ENCODE results near the gene SV2A.

Gene SV2A

GRCh38 chr1:149885339-149886120 lies 32.1 kb downstream of the SV2A start:
- no peak for TF ChIP-seq GATA3 (IDR thresholded peaks at IDR 0.05; ENCODE audit: low read depth, low read length)
- no peak for TF ChIP-seq GATA2 (IDR thresholded peaks at IDR 0.05; ENCODE audit: low read depth, low read length)

GRCh38 chr1:149884433-149885338 lies 33.0 kb downstream of the SV2A start:
- TF ChIP-seq GATA2 (IDR thresholded peaks at IDR 0.05; ENCODE audit: low read depth, low read length), result no peak
- TF ChIP-seq GATA3 (IDR thresholded peaks at IDR 0.05; ENCODE audit: low read depth, low read length), result no peak

- no peak for TF ChIP-seq GATA2 (IDR thresholded peaks at IDR 0.05; ENCODE audit: low read depth, low read length)
- TF ChIP-seq GATA3 (IDR thresholded peaks at IDR 0.05; ENCODE audit: low read depth, low read length), result no peak
Observed at GRCh38 chr1:149883598-149884247, 33.9 kb downstream of the SV2A start.

- TF ChIP-seq GATA3 (IDR thresholded peaks at IDR 0.05; ENCODE audit: low read depth, low read length) (no peak), GATA2 (IDR thresholded peaks at IDR 0.05; ENCODE audit: low read depth, low read length) (no peak)
Observed at GRCh38 chr1:149881876-149882275, 35.8 kb downstream of the SV2A start.

GRCh38 chr1:149879556-149879955 lies 38.1 kb downstream of the SV2A start:
- TF ChIP-seq GATA3 (IDR thresholded peaks at IDR 0.05; ENCODE audit: low read depth, low read length) (no peak), GATA2 (IDR thresholded peaks at IDR 0.05; ENCODE audit: low read depth, low read length) (no peak)

GRCh38 chr1:149877211-149877946 lies 40.3 kb downstream of the SV2A start:
- TF ChIP-seq GATA2 (IDR thresholded peaks at IDR 0.05; ENCODE audit: low read depth, low read length), result no peak
- no peak for TF ChIP-seq GATA3 (IDR thresholded peaks at IDR 0.05; ENCODE audit: low read depth, low read length)
